ENCODE data around the gene STXBP4. TPM values are rescaled to one million over a fixed set of nuclear protein-coding genes. Genes with fewer than 3 reads are reported as not detected.

The STXBP4 gene
- total RNA-seq, 1 donor from 2014 or later, result 12.0 TPM

- TF ChIP-seq, protein P1, sequence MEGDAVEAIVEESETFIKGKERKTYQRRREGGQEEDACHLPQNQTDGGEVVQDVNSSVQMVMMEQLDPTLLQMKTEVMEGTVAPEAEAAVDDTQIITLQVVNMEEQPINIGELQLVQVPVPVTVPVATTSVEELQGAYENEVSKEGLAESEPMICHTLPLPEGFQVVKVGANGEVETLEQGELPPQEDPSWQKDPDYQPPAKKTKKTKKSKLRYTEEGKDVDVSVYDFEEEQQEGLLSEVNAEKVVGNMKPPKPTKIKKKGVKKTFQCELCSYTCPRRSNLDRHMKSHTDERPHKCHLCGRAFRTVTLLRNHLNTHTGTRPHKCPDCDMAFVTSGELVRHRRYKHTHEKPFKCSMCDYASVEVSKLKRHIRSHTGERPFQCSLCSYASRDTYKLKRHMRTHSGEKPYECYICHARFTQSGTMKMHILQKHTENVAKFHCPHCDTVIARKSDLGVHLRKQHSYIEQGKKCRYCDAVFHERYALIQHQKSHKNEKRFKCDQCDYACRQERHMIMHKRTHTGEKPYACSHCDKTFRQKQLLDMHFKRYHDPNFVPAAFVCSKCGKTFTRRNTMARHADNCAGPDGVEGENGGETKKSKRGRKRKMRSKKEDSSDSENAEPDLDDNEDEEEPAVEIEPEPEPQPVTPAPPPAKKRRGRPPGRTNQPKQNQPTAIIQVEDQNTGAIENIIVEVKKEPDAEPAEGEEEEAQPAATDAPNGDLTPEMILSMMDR (IDR thresholded peaks at IDR 0.05), result no peak
- Histone ChIP-seq H3K27ac (no peak overlapping the region), H3K4me1 (no peaks in the 10 kb centered on the region), H3K4me3 (no peak overlapping the region), H3K36me3 (no peaks in the 10 kb centered on the region), H3K9me3 (peaks cover 8% of the 10 kb centered on the region), H3K27me3 (no peaks in the 10 kb centered on the region)
- intact Hi-C loops (cut with DNase I), result no loop called here
- ATAC-seq (no peak), DNase-seq (no peak)
Measured at GRCh38 chr17:54976316-54976715, 7.8 kb downstream of the STXBP4 start.

GRCh38 chr17:54977744-54978143 is 9.2 kb downstream of the STXBP4 start:
- Histone ChIP-seq H3K27ac (no peak overlapping the region), H3K4me3 (no peak overlapping the region), H3K36me3 (no peaks in the 10 kb centered on the region), H3K4me1 (no peaks in the 10 kb centered on the region), H3K27me3 (no peaks in the 10 kb centered on the region), H3K9me3 (peaks cover 8% of the 10 kb centered on the region)
- intact Hi-C loops (cut with DNase I), result no loop called here
- no peak for DNase-seq
- TF ChIP-seq, protein P1 (IDR thresholded peaks at IDR 0.05), result no peak
- ATAC-seq, result no peak

DNA sequence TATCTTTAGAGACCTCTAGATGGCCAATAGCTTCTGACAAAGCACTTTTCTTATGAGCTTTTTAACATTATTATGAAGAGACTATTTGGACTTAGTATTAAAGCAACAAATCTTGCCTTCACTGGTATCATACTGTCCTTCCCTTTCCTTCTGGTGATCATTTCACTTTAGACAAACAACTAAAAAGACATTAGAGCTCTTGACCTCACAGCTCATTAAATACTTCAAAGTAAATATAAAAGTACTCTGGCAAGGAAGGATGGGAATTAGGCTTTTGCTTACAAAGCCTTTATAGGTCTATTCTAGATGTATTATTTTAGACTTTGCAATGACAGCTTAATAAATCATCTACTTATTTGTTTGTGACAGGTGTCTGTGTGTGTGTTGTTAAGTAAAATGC is 11.1 kb downstream of the STXBP4 start:
- Histone ChIP-seq H3K27me3 (no peaks in the 10 kb centered on the region), H3K9me3 (peaks cover 8% of the 10 kb centered on the region), H3K36me3 (no peaks in the 10 kb centered on the region), H3K4me3 (no peak overlapping the region), H3K4me1 (no peaks in the 10 kb centered on the region), H3K27ac (no peak overlapping the region)
- TF ChIP-seq, protein P1 (IDR thresholded peaks at IDR 0.05), result no peak
- no peak for ATAC-seq
- no peak for DNase-seq
- intact Hi-C loops (cut with DNase I), result no loop called here

DNA sequence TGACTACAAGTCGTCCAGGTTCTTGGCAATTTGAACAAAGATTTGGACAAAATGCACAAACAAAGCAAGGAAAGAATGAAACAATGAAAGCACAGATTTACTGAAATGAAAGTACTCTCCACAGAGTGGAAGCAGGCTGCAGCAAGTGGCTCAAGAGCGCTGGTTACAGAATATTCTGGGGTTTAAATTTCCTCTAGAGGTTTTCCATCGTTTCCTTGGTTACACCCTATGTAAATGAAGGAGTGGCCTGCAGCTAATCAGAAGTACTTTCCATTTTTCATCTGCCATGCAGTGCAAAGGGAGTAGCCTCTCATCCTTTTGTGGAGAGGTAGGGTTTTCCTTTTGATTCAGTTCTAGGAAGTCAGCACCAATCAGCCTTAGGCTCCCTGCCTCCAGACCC is 11.8 kb downstream of the STXBP4 start:
- Histone ChIP-seq H3K4me3 (no peak overlapping the region), H3K27ac (no peak overlapping the region), H3K9me3 (peaks cover 8% of the 10 kb centered on the region), H3K36me3 (no peaks in the 10 kb centered on the region), H3K27me3 (no peaks in the 10 kb centered on the region), H3K4me1 (no peaks in the 10 kb centered on the region)
- TF ChIP-seq, protein P1 (IDR thresholded peaks at IDR 0.05), result no peak
- ATAC-seq (no peak), DNase-seq (no peak)
- intact Hi-C loops (cut with DNase I), result no loop called here

DNA sequence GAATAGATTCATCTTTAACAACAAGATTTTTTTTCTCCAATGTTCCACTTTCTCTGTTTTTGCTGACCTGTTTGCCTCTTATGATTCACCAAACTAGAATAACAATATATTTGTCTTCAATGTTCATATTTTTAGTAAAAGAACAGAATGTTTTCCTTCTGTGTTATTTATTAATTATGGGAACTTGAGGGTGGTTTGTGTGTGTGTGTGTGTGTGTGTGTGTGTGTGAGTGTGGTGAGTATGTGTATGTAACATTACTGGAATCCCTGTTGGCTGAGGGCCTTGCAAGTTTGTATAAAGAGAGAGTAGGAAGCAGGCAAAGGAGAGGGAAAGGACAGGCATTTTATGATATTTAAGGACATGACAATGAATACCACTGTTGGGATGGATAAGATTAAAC is 13.8 kb downstream of the STXBP4 start:
- H3K27ac ChIP-seq, result no peak overlapping the region
- intact Hi-C loops (cut with DNase I), result no loop called here

More for the DNA sequence above, 13.8 kb downstream of the STXBP4 start:
- ATAC-seq, result no peak
- no peak for DNase-seq
- TF ChIP-seq, protein P1 (IDR thresholded peaks at IDR 0.05), result no peak
- Histone ChIP-seq H3K4me1 (no peaks in the 10 kb centered on the region), H3K9me3 (peaks cover 8% of the 10 kb centered on the region), H3K4me3 (no peak overlapping the region), H3K36me3 (peaks cover 6% of the 10 kb centered on the region), H3K27me3 (no peaks in the 10 kb centered on the region)

Data from upper lobe of right lung (tissue), 1 donor.